ENCODE data around the gene PSAPL1. TPM values are rescaled to one million over a fixed set of nuclear protein-coding genes. Genes with fewer than 3 reads are reported as not detected.
A peak's percentile ranks its signal among the peaks of the same experiment; 100 is the strongest.

Gene PSAPL1
- polyA plus RNA-seq, 1 of the 3 experiments (the other 2 are of a cell fraction), result 0.03 TPM

- TF ChIP-seq POLR2AphosphoS5 (IDR thresholded peaks at IDR 0.05; ENCODE audit: low read depth, low read length) (no peak), TCF12 (IDR thresholded peaks at IDR 0.05) (no peak), MAX (IDR thresholded peaks at IDR 0.05; ENCODE audit: low read depth) (no peak), USF1 (IDR thresholded peaks at IDR 0.05; ENCODE audit: borderline replicate concordance, low read depth) (no peak), TAF1 (IDR thresholded peaks at IDR 0.05; ENCODE audit: borderline replicate concordance, low read depth, low read length) (no peak), JUND (IDR thresholded peaks at IDR 0.05) (no peak), SMC3 (IDR thresholded peaks at IDR 0.05; ENCODE audit: low read depth, low read length) (no peak), FOXJ3 (CRISPR knock-in tag; IDR thresholded peaks at IDR 0.05) (no peak), MXI1 (IDR thresholded peaks at IDR 0.05; ENCODE audit: low read depth, low read length) (no peak), RXRA (IDR thresholded peaks at IDR 0.05; ENCODE audit: borderline replicate concordance, low read depth) (no peak), PBX3 (IDR thresholded peaks at IDR 0.05) (no peak), YY1 (IDR thresholded peaks at IDR 0.05; ENCODE audit: low read depth) (no peak), ELF1 (IDR thresholded peaks at IDR 0.05) (no peak), GABPA (IDR thresholded peaks at IDR 0.05; ENCODE audit: low read depth) (no peak)
- TF ChIP-seq, protein P1, sequence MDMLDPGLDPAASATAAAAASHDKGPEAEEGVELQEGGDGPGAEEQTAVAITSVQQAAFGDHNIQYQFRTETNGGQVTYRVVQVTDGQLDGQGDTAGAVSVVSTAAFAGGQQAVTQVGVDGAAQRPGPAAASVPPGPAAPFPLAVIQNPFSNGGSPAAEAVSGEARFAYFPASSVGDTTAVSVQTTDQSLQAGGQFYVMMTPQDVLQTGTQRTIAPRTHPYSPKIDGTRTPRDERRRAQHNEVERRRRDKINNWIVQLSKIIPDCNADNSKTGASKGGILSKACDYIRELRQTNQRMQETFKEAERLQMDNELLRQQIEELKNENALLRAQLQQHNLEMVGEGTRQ (IDR thresholded peaks at IDR 0.05; ENCODE audit: borderline replicate concordance, low read depth, low read length), result no peak
- TF ChIP-seq, protein P2, sequence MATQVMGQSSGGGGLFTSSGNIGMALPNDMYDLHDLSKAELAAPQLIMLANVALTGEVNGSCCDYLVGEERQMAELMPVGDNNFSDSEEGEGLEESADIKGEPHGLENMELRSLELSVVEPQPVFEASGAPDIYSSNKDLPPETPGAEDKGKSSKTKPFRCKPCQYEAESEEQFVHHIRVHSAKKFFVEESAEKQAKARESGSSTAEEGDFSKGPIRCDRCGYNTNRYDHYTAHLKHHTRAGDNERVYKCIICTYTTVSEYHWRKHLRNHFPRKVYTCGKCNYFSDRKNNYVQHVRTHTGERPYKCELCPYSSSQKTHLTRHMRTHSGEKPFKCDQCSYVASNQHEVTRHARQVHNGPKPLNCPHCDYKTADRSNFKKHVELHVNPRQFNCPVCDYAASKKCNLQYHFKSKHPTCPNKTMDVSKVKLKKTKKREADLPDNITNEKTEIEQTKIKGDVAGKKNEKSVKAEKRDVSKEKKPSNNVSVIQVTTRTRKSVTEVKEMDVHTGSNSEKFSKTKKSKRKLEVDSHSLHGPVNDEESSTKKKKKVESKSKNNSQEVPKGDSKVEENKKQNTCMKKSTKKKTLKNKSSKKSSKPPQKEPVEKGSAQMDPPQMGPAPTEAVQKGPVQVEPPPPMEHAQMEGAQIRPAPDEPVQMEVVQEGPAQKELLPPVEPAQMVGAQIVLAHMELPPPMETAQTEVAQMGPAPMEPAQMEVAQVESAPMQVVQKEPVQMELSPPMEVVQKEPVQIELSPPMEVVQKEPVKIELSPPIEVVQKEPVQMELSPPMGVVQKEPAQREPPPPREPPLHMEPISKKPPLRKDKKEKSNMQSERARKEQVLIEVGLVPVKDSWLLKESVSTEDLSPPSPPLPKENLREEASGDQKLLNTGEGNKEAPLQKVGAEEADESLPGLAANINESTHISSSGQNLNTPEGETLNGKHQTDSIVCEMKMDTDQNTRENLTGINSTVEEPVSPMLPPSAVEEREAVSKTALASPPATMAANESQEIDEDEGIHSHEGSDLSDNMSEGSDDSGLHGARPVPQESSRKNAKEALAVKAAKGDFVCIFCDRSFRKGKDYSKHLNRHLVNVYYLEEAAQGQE (IDR thresholded peaks at IDR 0.05; ENCODE audit: low read depth, low read length), result no peak
- TF ChIP-seq, protein P3, sequence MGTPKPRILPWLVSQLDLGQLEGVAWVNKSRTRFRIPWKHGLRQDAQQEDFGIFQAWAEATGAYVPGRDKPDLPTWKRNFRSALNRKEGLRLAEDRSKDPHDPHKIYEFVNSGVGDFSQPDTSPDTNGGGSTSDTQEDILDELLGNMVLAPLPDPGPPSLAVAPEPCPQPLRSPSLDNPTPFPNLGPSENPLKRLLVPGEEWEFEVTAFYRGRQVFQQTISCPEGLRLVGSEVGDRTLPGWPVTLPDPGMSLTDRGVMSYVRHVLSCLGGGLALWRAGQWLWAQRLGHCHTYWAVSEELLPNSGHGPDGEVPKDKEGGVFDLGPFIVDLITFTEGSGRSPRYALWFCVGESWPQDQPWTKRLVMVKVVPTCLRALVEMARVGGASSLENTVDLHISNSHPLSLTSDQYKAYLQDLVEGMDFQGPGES (IDR thresholded peaks at IDR 0.05; ENCODE audit: low read depth, low read length), result no peak
- H4K20me1 ChIP-seq (ENCODE audit: insufficient read depth), result no peaks in the 10 kb centered on the region
- H3K4me2 ChIP-seq, result no peak overlapping the region
- no peak overlapping the region for H3K27ac ChIP-seq (ENCODE audit: low read depth in 2 of 2, low read length in 1 of 2)
- no peak overlapping the region for H3K4me3 ChIP-seq (ENCODE audit: low read depth in 2 of 2, low read length in 1 of 2)
- H3K9me3 ChIP-seq, result no peaks in the 10 kb centered on the region
- no peak overlapping the region for H2AFZ ChIP-seq (ENCODE audit: low read depth)
- ChIA-PET POLR2A (no interaction called here), CTCF (no interaction called here)
- H3K4me1 ChIP-seq (ENCODE audit: control insufficient read depth in 1 of 2, insufficient read depth in 2 of 2, low read depth in 1 of 2, low read length in 1 of 2), result no peaks in the 10 kb centered on the region; a peak in 1 of 4 replicates
- H3K9me2 ChIP-seq, result no peaks in the 10 kb centered on the region
- H3K36me3 ChIP-seq (replicated peaks in 1 of 2; ENCODE audit: control insufficient read depth in 1 of 2, insufficient read depth in 2 of 2, low read length in 1 of 2), result no peaks in the 10 kb centered on the region
- H3F3A ChIP-seq (replicated peaks; ENCODE audit: insufficient read depth), result peaks cover 3% of the 10 kb centered on the region
- H3K27me3 ChIP-seq (ENCODE audit: insufficient read depth), result peaks cover 11% of the 10 kb centered on the region; the same call in 1 of the 2 replicates
- no peak overlapping the region for H3K9ac ChIP-seq
- peak; percentile 15 for DNase-seq
- no peaks in the 10 kb centered on the region for H3K79me2 ChIP-seq (ENCODE audit: insufficient read depth)
- 67% methylated on average over 9 of the region's 12 CpGs for WGBS (ENCODE audit: low lambda C conversion rate)
These were observed 45.0 kb downstream of the PSAPL1 start for GRCh38 chr4:7389719-7390118.
